Prostate gland (tissue), 2 donors: Measurements from ENCODE around the gene LAMA2. TPM values are rescaled to one million over a fixed set of nuclear protein-coding genes. Genes with fewer than 3 reads are reported as not detected.

Source experiments
- DNase-seq: peaks from one replicate; pipeline ENCODE4 v3.0.0-alpha.2; 2019; ENCODE audit warnings: low spot score
- H3K27ac ChIP-seq, 2 donors: fragments of 200-600 bp; sonication (generic); 2 replicates each; pipeline ENCODE4 v1.5.1; 2017 to 2019
- H3K27me3 ChIP-seq: fragments of 200-600 bp; sonication (generic); replicated peaks from 2 replicates; pipeline ENCODE4 v1.5.1; 2019; ENCODE audit not compliant: insufficient read depth
- H3K36me3 ChIP-seq, 2 donors: fragments of 200-600 bp; sonication (generic); 1 replicate in 1 of 2; 2 replicates in 1 of 2; pipeline versions ENCODE4 v1.5.1 to v1.8.1; 2017 to 2019
- H3K4me1 ChIP-seq: fragments of 200-600 bp; sonication (generic); replicated peaks from 2 replicates; pipeline ENCODE4 v1.5.1; 2019
- H3K4me3 ChIP-seq, 2 donors: fragments of 200-600 bp; sonication (generic); 2 replicates each; pipeline ENCODE4 v1.5.1; 2017 to 2019
- H3K9me3 ChIP-seq: fragments of 200-600 bp; sonication (generic); 2 replicates; pipeline ENCODE4 v1.5.1; 2017
- POLR2A ChIP-seq: fragments of 450-650 bp; IDR thresholded peaks from one replicate; pipeline ENCODE4 v1.6.1; 2016; ENCODE audit warnings: antibody characterized with exemption, mild to moderate bottlenecking
- POLR2AphosphoS5 ChIP-seq: sonication (generic); formaldehyde crosslinking; IDR thresholded peaks from one replicate; pipeline ENCODE4 v1.6.1; 2017; ENCODE audit warnings: antibody characterized with exemption
- WGBS: methylation state at CpG from one replicate; pipeline ENCODE4 v1.1.5; 2018; 5-methylcytosine and 5-hydroxymethylcytosine counted together
- intact Hi-C: fragments of 100-400 bp; cut with DNase I; formaldehyde crosslinking; loops from one replicate; pipeline ENCODE4 v1.14.2; 2022
- total RNA-seq, 2 donors: library from RNA; depleted of rRNA; stranded (reverse); fragments of >200 nt; gene quantifications; one replicate each; pipeline ENCODE4 v1.1.0, GENCODE V29; 2016
- TF ChIP-seq, protein P1 (sequence below), 4 experiments: fragments of 200-600 bp in 2 of 4; fragments of 450-650 bp in 2 of 4; sonication (generic) in 2 of 4; IDR thresholded peaks; 1 replicate in 3 of 4; 2 replicates in 1 of 4; pipeline ENCODE4 v1.5.1; 2016 to 2019; ENCODE audit warnings: antibody characterized with exemption in 4 of 4, mild to moderate bottlenecking in 2 of 4, moderate library complexity in 2 of 4

Gene LAMA2
- total RNA-seq, 2 donors from 2014 or later = 10.1 to 89.1 TPM

DNA sequence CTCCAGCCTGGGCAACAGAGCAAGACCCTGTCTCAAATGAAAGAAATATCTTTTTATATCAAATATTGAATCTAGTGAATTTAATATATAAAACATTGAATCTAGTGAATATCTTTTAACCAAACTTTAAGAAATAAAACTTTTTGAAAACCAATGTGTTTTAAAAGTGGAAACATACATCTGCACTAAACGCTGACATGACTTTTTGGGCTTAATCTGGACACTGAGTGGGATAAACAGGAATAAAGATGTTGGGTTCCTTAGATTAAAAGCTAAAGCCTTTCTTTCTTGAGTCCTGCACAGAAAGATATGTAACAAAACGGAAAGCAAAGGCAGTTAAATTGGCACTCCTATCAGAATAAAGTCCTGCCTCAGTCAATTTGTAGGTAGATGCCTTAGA is 636.8 kb downstream of the LAMA2 start:
- DNase-seq = no peak
- H3K27me3 ChIP-seq = no peaks in the 10 kb centered on the region
- intact Hi-C loops = no loop called here
- no peaks in the 10 kb centered on the region for H3K9me3 ChIP-seq
- H3K4me3 ChIP-seq = no peak overlapping the region
- TF ChIP-seq POLR2A (no peak), POLR2AphosphoS5 (no peak)
- TF ChIP-seq, protein P1, sequence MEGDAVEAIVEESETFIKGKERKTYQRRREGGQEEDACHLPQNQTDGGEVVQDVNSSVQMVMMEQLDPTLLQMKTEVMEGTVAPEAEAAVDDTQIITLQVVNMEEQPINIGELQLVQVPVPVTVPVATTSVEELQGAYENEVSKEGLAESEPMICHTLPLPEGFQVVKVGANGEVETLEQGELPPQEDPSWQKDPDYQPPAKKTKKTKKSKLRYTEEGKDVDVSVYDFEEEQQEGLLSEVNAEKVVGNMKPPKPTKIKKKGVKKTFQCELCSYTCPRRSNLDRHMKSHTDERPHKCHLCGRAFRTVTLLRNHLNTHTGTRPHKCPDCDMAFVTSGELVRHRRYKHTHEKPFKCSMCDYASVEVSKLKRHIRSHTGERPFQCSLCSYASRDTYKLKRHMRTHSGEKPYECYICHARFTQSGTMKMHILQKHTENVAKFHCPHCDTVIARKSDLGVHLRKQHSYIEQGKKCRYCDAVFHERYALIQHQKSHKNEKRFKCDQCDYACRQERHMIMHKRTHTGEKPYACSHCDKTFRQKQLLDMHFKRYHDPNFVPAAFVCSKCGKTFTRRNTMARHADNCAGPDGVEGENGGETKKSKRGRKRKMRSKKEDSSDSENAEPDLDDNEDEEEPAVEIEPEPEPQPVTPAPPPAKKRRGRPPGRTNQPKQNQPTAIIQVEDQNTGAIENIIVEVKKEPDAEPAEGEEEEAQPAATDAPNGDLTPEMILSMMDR (IDR thresholded peaks at IDR 0.05) = no peak
- no peaks in the 10 kb centered on the region for H3K4me1 ChIP-seq
- WGBS = 96% methylated on average over 2 of the region's 2 CpGs
- H3K27ac ChIP-seq = no peak overlapping the region
- H3K36me3 ChIP-seq = no peaks in the 10 kb centered on the region

DNA sequence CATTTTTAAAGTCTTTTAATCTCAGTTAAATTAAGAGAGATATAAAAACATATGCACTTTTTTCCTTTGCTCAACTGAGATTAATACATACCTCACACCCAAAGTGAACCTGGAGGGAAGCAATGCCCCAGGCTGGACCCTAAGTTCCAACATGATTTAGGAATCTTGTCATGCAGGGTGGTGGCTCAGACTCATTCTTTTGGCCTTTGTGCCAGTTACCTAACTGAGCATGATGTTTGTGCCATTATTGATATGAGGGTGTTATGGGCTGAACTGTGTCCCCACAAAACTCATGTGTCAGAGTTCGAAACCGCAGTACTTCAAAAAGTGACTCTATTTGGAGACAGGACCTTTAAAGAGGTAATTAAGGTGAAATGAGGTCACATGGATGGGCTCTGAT is 639.0 kb downstream of the LAMA2 start:
- H3K9me3 ChIP-seq = no peaks in the 10 kb centered on the region
- H3K27me3 ChIP-seq = no peaks in the 10 kb centered on the region
- H3K4me1 ChIP-seq = no peaks in the 10 kb centered on the region
- H3K36me3 ChIP-seq = no peaks in the 10 kb centered on the region
- H3K4me3 ChIP-seq = no peak overlapping the region
- TF ChIP-seq, protein P1 (IDR thresholded peaks at IDR 0.05) = no peak
- no peak for TF ChIP-seq POLR2AphosphoS5
- no peak for TF ChIP-seq POLR2A
- DNase-seq = no peak
- WGBS = 45% methylated on average over 2 of the region's 2 CpGs
- intact Hi-C loops = no loop called here
- H3K27ac ChIP-seq = no peak overlapping the region

DNA sequence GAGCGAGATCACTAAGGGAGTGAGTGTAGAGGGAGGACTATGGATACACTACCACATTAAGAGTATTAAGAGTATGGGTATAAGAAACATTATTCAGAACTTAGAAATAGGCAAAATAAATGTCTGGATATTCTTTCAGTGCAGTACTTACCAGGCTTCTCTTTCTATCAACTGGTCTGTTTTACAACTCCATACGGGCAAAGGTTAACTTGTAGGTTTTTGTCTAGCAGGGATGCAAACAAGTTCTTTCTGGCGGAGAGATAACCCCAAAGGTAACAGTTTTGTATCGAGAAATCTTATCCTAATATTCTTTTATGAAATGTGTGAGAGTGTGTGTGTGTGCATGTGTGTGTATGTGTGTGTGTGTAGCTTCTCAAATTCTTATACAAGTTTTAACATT is 640.9 kb downstream of the LAMA2 start:
- no peak for DNase-seq
- intact Hi-C loops = no loop called here
- 87% methylated on average over 4 of the region's 4 CpGs for WGBS

DNA sequence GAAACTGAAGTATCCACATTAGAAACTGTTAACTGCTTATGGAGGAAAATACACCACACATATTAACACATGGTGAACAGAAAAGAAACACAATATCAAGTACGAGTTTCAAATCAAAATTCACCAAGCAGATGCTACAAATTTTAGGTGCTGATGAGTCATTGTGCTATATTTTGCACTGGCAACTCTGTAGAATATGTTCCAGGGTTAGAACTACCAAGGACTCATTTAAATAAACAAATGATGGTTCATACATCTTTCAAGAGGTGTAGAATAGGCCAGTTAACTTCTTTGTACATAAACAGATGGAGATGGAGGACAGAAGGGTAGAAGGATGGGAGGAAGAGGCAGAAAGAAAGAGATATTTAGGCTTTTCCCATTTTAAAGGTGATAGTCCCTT is 642.1 kb downstream of the LAMA2 start:
- H3K27ac ChIP-seq = no peak overlapping the region
- TF ChIP-seq POLR2AphosphoS5 (no peak), POLR2A (no peak)
- TF ChIP-seq, protein P1 (IDR thresholded peaks at IDR 0.05) = no peak
- H3K9me3 ChIP-seq = no peaks in the 10 kb centered on the region
- H3K4me3 ChIP-seq = no peak overlapping the region
- no peaks in the 10 kb centered on the region for H3K27me3 ChIP-seq
- H3K36me3 ChIP-seq = no peaks in the 10 kb centered on the region
- H3K4me1 ChIP-seq = no peaks in the 10 kb centered on the region
- 85% methylated on average over 1 of the region's 1 CpG for WGBS
- no peak for DNase-seq
- intact Hi-C loops = no loop called here

More for the DNA sequence above, 640.9 kb downstream of the LAMA2 start:
- no peaks in the 10 kb centered on the region for H3K4me1 ChIP-seq
- no peak overlapping the region for H3K4me3 ChIP-seq
- TF ChIP-seq, protein P1 (IDR thresholded peaks at IDR 0.05) = no peak
- TF ChIP-seq POLR2A (no peak), POLR2AphosphoS5 (no peak)
- H3K9me3 ChIP-seq = no peaks in the 10 kb centered on the region
- no peak overlapping the region for H3K27ac ChIP-seq
- no peaks in the 10 kb centered on the region for H3K36me3 ChIP-seq
- H3K27me3 ChIP-seq = no peaks in the 10 kb centered on the region

DNA sequence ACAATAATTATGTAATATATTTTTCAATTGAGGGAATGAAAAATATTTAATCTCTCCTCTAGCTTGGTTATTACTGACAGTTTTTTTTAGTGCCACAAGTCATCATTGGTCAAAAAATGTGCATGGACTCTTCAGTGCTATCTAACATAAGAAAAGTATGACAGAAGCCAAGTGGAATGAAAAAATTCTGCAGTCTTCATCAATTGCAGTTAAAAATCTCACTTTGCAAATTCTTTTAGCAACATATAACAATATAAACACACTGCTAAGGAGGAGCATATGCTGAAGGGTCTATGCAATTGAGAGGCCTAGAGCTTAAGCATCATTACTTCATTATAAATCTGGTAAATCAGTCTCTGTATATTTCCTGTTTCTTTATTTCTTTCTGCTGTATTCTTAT is 652.0 kb downstream of the LAMA2 start:
- Histone ChIP-seq H3K27ac (no peak overlapping the region), H3K27me3 (no peaks in the 10 kb centered on the region), H3K4me3 (no peak overlapping the region), H3K4me1 (no peaks in the 10 kb centered on the region), H3K9me3 (no peaks in the 10 kb centered on the region), H3K36me3 (no peaks in the 10 kb centered on the region)
- no peak for TF ChIP-seq POLR2AphosphoS5
- TF ChIP-seq POLR2A = no peak
- TF ChIP-seq, protein P1 (IDR thresholded peaks at IDR 0.05) = no peak
- no peak for DNase-seq
- intact Hi-C loops = no loop called here
